A549 (cell line): ENCODE measurements around the gene MTCH2. TPM values are rescaled to one million over a fixed set of nuclear protein-coding genes. Genes with fewer than 3 reads are reported as not detected.
A peak's percentile ranks its signal among the peaks of the same experiment; 100 is the strongest.

Experiments used
- ATAC-seq, 2 experiments: fragments of 200-7000 bp in 1 of 2; fragments of >200 bp in 1 of 2; cut with Nextera tagmentation in 1 of 2; cut with Tn5 transposase in 1 of 2; 3 replicates each; pipeline versions ENCODE4 v1.8.0 to v1.9.1; 2018 to 2020; ENCODE audit warnings: mild to moderate bottlenecking in 1 of 2, moderate library complexity in 1 of 2
- CTCF ChIA-PET: fragments of 300-600 bp; sonication (Branson Sonifier 250); formaldehyde crosslinking; extraction: SDS; loops from one replicate; lab custom pipeline; 2021; ENCODE audit warnings: antibody characterized with exemption, inconsistent platforms; lab: Yijun Ruan, JAX
- POLR2A ChIA-PET: fragments of 350-600 bp; formaldehyde crosslinking; extraction: SDS; loops from one replicate; lab custom pipeline; 2021; ENCODE audit warnings: antibody characterized with exemption, inconsistent platforms; lab: Yijun Ruan, JAX
- DNase-seq, 2 experiments: peaks; one replicate each; pipeline versions ENCODE4 v3.0.0 to v3.0.0-alpha.2; 2011 to 2016; ENCODE audit warnings: low read depth in 1 of 2, low spot score in 1 of 2
- FAIRE-seq: peaks from 2 replicates; lab custom pipeline; 2011; peaks lifted over from hg19 to GRCh38; lab: Jason Lieb, UNC
- H3K27ac ChIP-seq, 2 experiments: fragments of >200 bp; sonication (Bioruptor Twin); formaldehyde crosslinking; 3 replicates each; pipeline ENCODE4 v1.5.1; 2016 to 2017
- H3K4me1 ChIP-seq: fragments of >200 bp; sonication (Bioruptor Twin); formaldehyde crosslinking; 3 replicates; pipeline ENCODE4 v1.6.1; 2016
- H3K4me2 ChIP-seq: fragments of >200 bp; sonication (Bioruptor Twin); formaldehyde crosslinking; 3 replicates; pipeline ENCODE4 v1.6.1; 2016
- H3K4me3 ChIP-seq: fragments of >200 bp; sonication (Bioruptor Twin); formaldehyde crosslinking; 3 replicates; pipeline ENCODE4 v1.5.1; 2016
- H3K9me3 ChIP-seq: fragments of >200 bp; sonication (Bioruptor Twin); formaldehyde crosslinking; 3 replicates; pipeline ENCODE4 v1.6.1; 2016
- BHLHE40 ChIP-seq: IDR thresholded peaks from 2 replicates; pipeline ENCODE4 v1.6.1; 2012; ENCODE audit warnings: low read depth, low read length, inconsistent platforms
- CBX2 ChIP-seq: fragments of 200-600 bp; sonication (generic); IDR thresholded peaks from 2 replicates; pipeline ENCODE4 v1.6.1; 2016; ENCODE audit warnings: low read depth, mild to moderate bottlenecking, borderline replicate concordance
- CBX8 ChIP-seq: fragments of 200-600 bp; sonication (generic); IDR thresholded peaks from 2 replicates; pipeline ENCODE4 v1.6.1; 2016
- CHD4 ChIP-seq: fragments of 200-600 bp; sonication (generic); IDR thresholded peaks from 2 replicates; pipeline ENCODE4 v1.6.1; 2016; ENCODE audit warnings: antibody characterized with exemption, mild to moderate bottlenecking, borderline replicate concordance
- EHMT2 ChIP-seq: fragments of 200-600 bp; sonication (generic); IDR thresholded peaks from 2 replicates; pipeline ENCODE4 v1.6.1; 2016; ENCODE audit warnings: antibody characterized with exemption, low read depth, mild to moderate bottlenecking, moderate library complexity
- ELK1 ChIP-seq: fragments of 150-350 bp; IDR thresholded peaks from 2 replicates; pipeline ENCODE4 v1.6.1; 2014; ENCODE audit warnings: low read depth, mild to moderate bottlenecking, low read length
- EP300 ChIP-seq, 2 experiments: fragments of >200 bp; sonication (Bioruptor Twin); formaldehyde crosslinking; IDR thresholded peaks; 2 replicates in 1 of 2; 3 replicates in 1 of 2; pipeline ENCODE4 v1.6.1; 2016 to 2017
- FOSB ChIP-seq: fragments of 250-450 bp; sonication (Bioruptor Pico); IDR thresholded peaks from 2 replicates; pipeline ENCODE4 v1.5.0; 2020; ENCODE audit warnings: mild to moderate bottlenecking, moderate library complexity
- HDAC2 ChIP-seq: fragments of 200-600 bp; sonication (generic); IDR thresholded peaks from 2 replicates; pipeline ENCODE4 v1.6.1; 2016
- HES2 ChIP-seq: fragments of >200 bp; sonication (Bioruptor Twin); formaldehyde crosslinking; IDR thresholded peaks from 2 replicates; pipeline ENCODE4 v1.6.1; 2016
- HOXA7 ChIP-seq: fragments of 250-450 bp; sonication (Bioruptor Pico); IDR thresholded peaks from 2 replicates; pipeline ENCODE4 v1.5.0; 2020; ENCODE audit warnings: mild to moderate bottlenecking, moderate library complexity
- HOXB13 ChIP-seq: fragments of 250-450 bp; sonication (Bioruptor Pico); IDR thresholded peaks from 2 replicates; pipeline ENCODE4 v1.5.0; 2020; ENCODE audit warnings: low read depth, mild to moderate bottlenecking, moderate library complexity
- HOXB5 ChIP-seq: fragments of 250-450 bp; sonication (Bioruptor Pico); IDR thresholded peaks from 2 replicates; pipeline ENCODE4 v1.5.0; 2020; ENCODE audit warnings: mild to moderate bottlenecking, moderate library complexity
- JUN ChIP-seq, 2 experiments: fragments of >200 bp; sonication (Bioruptor Twin); formaldehyde crosslinking; IDR thresholded peaks; 2 replicates in 1 of 2; 3 replicates in 1 of 2; pipeline ENCODE4 v1.6.1; 2016 to 2017
- JUNB ChIP-seq: fragments of >200 bp; sonication (Bioruptor Twin); formaldehyde crosslinking; IDR thresholded peaks from 2 replicates; pipeline ENCODE4 v1.6.1; 2016
- KDM5A ChIP-seq: fragments of 200-600 bp; sonication (generic); IDR thresholded peaks from 2 replicates; pipeline ENCODE4 v1.6.1; 2016; ENCODE audit warnings: antibody characterized with exemption, mild to moderate bottlenecking
- POLR2AphosphoS2 ChIP-seq: conservative IDR thresholded peaks from 2 replicates; pipeline ENCODE4 v1.6.1; 2012; ENCODE audit warnings: low read length, improper control_type of control experiment, inconsistent platforms
- RARB ChIP-seq: fragments of 250-450 bp; sonication (Bioruptor Pico); IDR thresholded peaks from 2 replicates; pipeline ENCODE4 v1.8.0; 2021; ENCODE audit warnings: mild to moderate bottlenecking, moderate library complexity
- RCOR1 ChIP-seq: fragments of 150-350 bp; IDR thresholded peaks from 2 replicates; pipeline ENCODE4 v1.6.1; 2014; ENCODE audit warnings: antibody characterized with exemption, low read length, low read depth
- RFX5 ChIP-seq: fragments of 450-650 bp; IDR thresholded peaks from 2 replicates; pipeline ENCODE4 v1.7.1; 2014; ENCODE audit warnings: antibody characterized with exemption, mild to moderate bottlenecking, moderate library complexity
- SREBF2 ChIP-seq: fragments of 450-650 bp; IDR thresholded peaks from 2 replicates; pipeline ENCODE4 v1.6.1; 2014; ENCODE audit warnings: mild to moderate bottlenecking, moderate library complexity
- TP53 ChIP-seq: fragments of 250-450 bp; sonication (Bioruptor Pico); IDR thresholded peaks from 2 replicates; pipeline ENCODE4 v1.5.0; 2021; ENCODE audit warnings: mild to moderate bottlenecking, moderate library complexity
- ZNF302 ChIP-seq: fragments of 250-450 bp; sonication (Bioruptor Pico); IDR thresholded peaks from 2 replicates; pipeline ENCODE4 v1.9.0; 2021; ENCODE audit warnings: inconsistent platforms, mild to moderate bottlenecking, moderate library complexity
- ZSCAN20 ChIP-seq: fragments of 250-450 bp; sonication (Bioruptor Pico); IDR thresholded peaks from 2 replicates; pipeline ENCODE4 v1.8.0; 2022; ENCODE audit warnings: mild to moderate bottlenecking, moderate library complexity
- WGBS: methylation state at CpG from one replicate; pipeline ENCODE4 v1.1.6; 2017; ENCODE audit errors: missing lambda C conversion rate; 5-methylcytosine and 5-hydroxymethylcytosine counted together
- polyA plus RNA-seq, 4 experiments: library from polyadenylated mRNA; depleted of rRNA in 3 of 4; stranded (reverse); fragments of >200 nt; fragmentation: RNase III in 1 of 4; extraction: RNeasy Plus Mini Kit Qiagen cat#74134 plus additional on column Dnase treatment in 1 of 4; gene quantifications; 2 replicates in 3 of 4; 3 replicates in 1 of 4; pipeline ENCODE4 v1.2.3, GENCODE V29; 2011 to 2017
- TF ChIP-seq, protein P1 (sequence below): fragments of 200-600 bp; sonication (generic); IDR thresholded peaks from 2 replicates; pipeline ENCODE4 v1.6.1; 2016; ENCODE audit warnings: antibody characterized with exemption, mild to moderate bottlenecking, moderate library complexity
- TF ChIP-seq, protein P2 (sequence below): IDR thresholded peaks from 2 replicates; pipeline ENCODE4 v1.6.1; 2012; ENCODE audit warnings: low read depth, borderline replicate concordance

Gene MTCH2
- polyA plus RNA-seq, 2 of the 4 experiments (the other 2 are of a cell fraction) = 179 to 222 TPM

GRCh38 chr11:47593934-47594855, 48.2 kb downstream of the MTCH2 start, which contains the start of gene C1QTNF4:
TSS of gene C1QTNF4 (minus strand) at chr11:47594411. CDS start at chr11:47590810, 3,601 bp downstream.
- peak within 1 kb of the TSS; percentile 40 for H3K4me3 ChIP-seq
- TF ChIP-seq HOXB5 (CRISPR knock-in tag) = no peak
- TF ChIP-seq RARB (CRISPR knock-in tag) = no peak
- no peak for TF ChIP-seq HES2
- TF ChIP-seq, all 56 proteins: peak for 0
- POLR2A ChIA-PET = no interaction called here
- Histone ChIP-seq H3K4me1 (peaks cover 8% of the 10 kb centered on the region; the same call in 1 of the 3 replicates), H3K27ac (peak within 1 kb of the TSS in 1 of 2 experiments; percentile 66; a peak in 2 of 6 replicates), H3K9me3 (no peaks in the 10 kb centered on the region), H3K4me2 (peak within 1 kb of the TSS; percentile 94)
- CTCF ChIA-PET = interaction anchor here (1.0 kb wide), 2 partner anchors 12 to 24 kb away, joined by 3 read pairs; no protein-coding TSS in a partner anchor
- FAIRE-seq = no peak
- 29% methylated on average over 11 of the region's 48 CpGs for WGBS
- no peak for DNase-seq
- ATAC-seq = peak in 1 of 2 experiments; percentile 26; a peak in 3 of 6 replicates

- WGBS = 31% methylated on average over 6 of the region's 6 CpGs
- ATAC-seq (peak in 1 of 2 experiments; percentile 6; a peak in 3 of 6 replicates), DNase-seq (no peak)
- peak overlapping the region in 1 of 2 experiments; percentile 66; a peak in 1 of 6 replicates for H3K27ac ChIP-seq
- H3K4me1 ChIP-seq = peaks cover 8% of the 10 kb centered on the region; the same call in 1 of the 3 replicates
- no peaks in the 10 kb centered on the region for H3K9me3 ChIP-seq
- CTCF ChIA-PET = interaction anchor here (1.0 kb wide), 1 partner anchor 12 kb away, joined by 3 read pairs; no protein-coding TSS in a partner anchor
- TF ChIP-seq SREBF2 = no peak
- TF ChIP-seq CHD4 = no peak
- TF ChIP-seq RARB (CRISPR knock-in tag) = no peak
- no peak for TF ChIP-seq RCOR1
- no peak for TF ChIP-seq BHLHE40
- TF ChIP-seq EP300 (IDR thresholded peaks at IDR 0.05) = no peak
- TF ChIP-seq EHMT2 = no peak
- no peak for TF ChIP-seq HDAC2
- TF ChIP-seq HOXB13 (CRISPR knock-in tag) = no peak
- no peak for TF ChIP-seq ZNF302 (CRISPR knock-in tag)
- no peak for TF ChIP-seq JUNB
- no peak for TF ChIP-seq FOSB
- TF ChIP-seq KDM5A = no peak
- no peak for TF ChIP-seq HOXA7 (CRISPR knock-in tag)
- no peak for TF ChIP-seq POLR2AphosphoS2
- no peak for TF ChIP-seq RFX5
- no peak for TF ChIP-seq CBX2
- TF ChIP-seq, all 56 proteins: peak for 0
- POLR2A ChIA-PET = no interaction called here
- H3K4me2 ChIP-seq = peak overlapping the region; percentile 94
- peak overlapping the region; percentile 40 for H3K4me3 ChIP-seq
- FAIRE-seq = no peak
These were observed 48.8 kb downstream of the MTCH2 start for GRCh38 chr11:47593492-47593933.

- Histone ChIP-seq H3K4me1 (peaks cover 8% of the 10 kb centered on the region; the same call in 1 of the 3 replicates), H3K27ac (no peak overlapping the region), H3K4me2 (no peak overlapping the region; the same call in 2 of the 3 replicates), H3K9me3 (no peaks in the 10 kb centered on the region), H3K4me3 (no peak overlapping the region)
- ATAC-seq (no peak), DNase-seq (no peak), FAIRE-seq (no peak)
- ChIA-PET CTCF (no interaction called here), POLR2A (interaction anchor here (0.5 kb wide), 1 partner anchor 24 kb away, joined by 3 read pairs; no protein-coding TSS in a partner anchor)
- no peak for TF ChIP-seq CBX2
- no peak for TF ChIP-seq ZSCAN20 (CRISPR knock-in tag)
- TF ChIP-seq, protein P1, sequence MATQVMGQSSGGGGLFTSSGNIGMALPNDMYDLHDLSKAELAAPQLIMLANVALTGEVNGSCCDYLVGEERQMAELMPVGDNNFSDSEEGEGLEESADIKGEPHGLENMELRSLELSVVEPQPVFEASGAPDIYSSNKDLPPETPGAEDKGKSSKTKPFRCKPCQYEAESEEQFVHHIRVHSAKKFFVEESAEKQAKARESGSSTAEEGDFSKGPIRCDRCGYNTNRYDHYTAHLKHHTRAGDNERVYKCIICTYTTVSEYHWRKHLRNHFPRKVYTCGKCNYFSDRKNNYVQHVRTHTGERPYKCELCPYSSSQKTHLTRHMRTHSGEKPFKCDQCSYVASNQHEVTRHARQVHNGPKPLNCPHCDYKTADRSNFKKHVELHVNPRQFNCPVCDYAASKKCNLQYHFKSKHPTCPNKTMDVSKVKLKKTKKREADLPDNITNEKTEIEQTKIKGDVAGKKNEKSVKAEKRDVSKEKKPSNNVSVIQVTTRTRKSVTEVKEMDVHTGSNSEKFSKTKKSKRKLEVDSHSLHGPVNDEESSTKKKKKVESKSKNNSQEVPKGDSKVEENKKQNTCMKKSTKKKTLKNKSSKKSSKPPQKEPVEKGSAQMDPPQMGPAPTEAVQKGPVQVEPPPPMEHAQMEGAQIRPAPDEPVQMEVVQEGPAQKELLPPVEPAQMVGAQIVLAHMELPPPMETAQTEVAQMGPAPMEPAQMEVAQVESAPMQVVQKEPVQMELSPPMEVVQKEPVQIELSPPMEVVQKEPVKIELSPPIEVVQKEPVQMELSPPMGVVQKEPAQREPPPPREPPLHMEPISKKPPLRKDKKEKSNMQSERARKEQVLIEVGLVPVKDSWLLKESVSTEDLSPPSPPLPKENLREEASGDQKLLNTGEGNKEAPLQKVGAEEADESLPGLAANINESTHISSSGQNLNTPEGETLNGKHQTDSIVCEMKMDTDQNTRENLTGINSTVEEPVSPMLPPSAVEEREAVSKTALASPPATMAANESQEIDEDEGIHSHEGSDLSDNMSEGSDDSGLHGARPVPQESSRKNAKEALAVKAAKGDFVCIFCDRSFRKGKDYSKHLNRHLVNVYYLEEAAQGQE = no peak
- TF ChIP-seq, protein P2, sequence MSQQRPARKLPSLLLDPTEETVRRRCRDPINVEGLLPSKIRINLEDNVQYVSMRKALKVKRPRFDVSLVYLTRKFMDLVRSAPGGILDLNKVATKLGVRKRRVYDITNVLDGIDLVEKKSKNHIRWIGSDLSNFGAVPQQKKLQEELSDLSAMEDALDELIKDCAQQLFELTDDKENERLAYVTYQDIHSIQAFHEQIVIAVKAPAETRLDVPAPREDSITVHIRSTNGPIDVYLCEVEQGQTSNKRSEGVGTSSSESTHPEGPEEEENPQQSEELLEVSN = no peak
- TF ChIP-seq TP53 (CRISPR knock-in tag) = no peak
- TF ChIP-seq CBX8 = no peak
- TF ChIP-seq ELK1 = no peak
- TF ChIP-seq JUN (IDR thresholded peaks at IDR 0.05) = no peak
- whole genome bisulfite sequencing = 44% methylated on average over 2 of the region's 2 CpGs
These were observed 49.4 kb downstream of the MTCH2 start for GRCh38 chr11:47592970-47593369.
